ENCODE measurements around the gene TAS2R14.

- no peak for TF ChIP-seq CTCF (IDR thresholded peaks at IDR 0.05)
- TF ChIP-seq EP300 (IDR thresholded peaks at IDR 0.05), result no peak
- no peak for TF ChIP-seq POLR2A (IDR thresholded peaks at IDR 0.05)
Observed at GRCh38 chr12:10900972-10901371, 38.1 kb downstream of the TAS2R14 start.
